GM21360 (cell line): ENCODE measurements around the gene HK1.
A peak's percentile ranks its signal among the peaks of the same experiment; 100 is the strongest.
"Not testable (repeated sequence)": the region's sequence is repeated elsewhere in the genome, so short reads cannot be mapped to it uniquely, and the experiment has no call there.

Experiments
- ATAC-seq: cut with Tn5 transposase; IDR thresholded peaks from one replicate; pipeline ENCODE4 v1.9.1; 2021; ENCODE audit warnings: mild to moderate bottlenecking, moderate library complexity; ENCODE audit not compliant: unreplicated experiment

The HK1 gene

GRCh38 chr10:69306421-69306820 lies 28.1 kb downstream of the HK1 start:
- ATAC-seq = no peak

GRCh38 chr10:69307434-69307833 lies 29.1 kb downstream of the HK1 start:
- no peak for ATAC-seq

- not testable (repeated sequence) for ATAC-seq
Measured at GRCh38 chr10:69308304-69308703, 30.0 kb downstream of the HK1 start.

GRCh38 chr10:69311309-69311708 lies 33.0 kb downstream of the HK1 start:
- no peak for ATAC-seq

- no peak for ATAC-seq
Measured at GRCh38 chr10:69312528-69312927, 34.2 kb downstream of the HK1 start.

- ATAC-seq = no peak
Measured at GRCh38 chr10:69315100-69315542, 36.8 kb downstream of the HK1 start.

- ATAC-seq = no peak
Measured at GRCh38 chr10:69315610-69316312, 37.5 kb downstream of the HK1 start.

GRCh38 chr10:69316313-69317059 lies 38.2 kb downstream of the HK1 start:
- ATAC-seq = no peak

- no peak for ATAC-seq
Measured at GRCh38 chr10:69317175-69317604, 38.9 kb downstream of the HK1 start.

- ATAC-seq = peak; percentile 30
Measured at GRCh38 chr10:69317626-69318105, 39.4 kb downstream of the HK1 start.

- ATAC-seq = peak; percentile 67
Measured at GRCh38 chr10:69318106-69318866, 40.0 kb downstream of the HK1 start.

GRCh38 chr10:69318867-69319727 lies 40.8 kb downstream of the HK1 start:
- ATAC-seq = peak; percentile 8

- ATAC-seq = no peak
Measured at GRCh38 chr10:69319841-69320316, 41.6 kb downstream of the HK1 start.

- no peak for ATAC-seq
Measured at GRCh38 chr10:69320521-69320920, 42.2 kb downstream of the HK1 start.

GRCh38 chr10:69321039-69321715 lies 42.9 kb downstream of the HK1 start:
- ATAC-seq = no peak

GRCh38 chr10:69321865-69322264 lies 43.6 kb downstream of the HK1 start:
- no peak for ATAC-seq

- ATAC-seq = not testable (repeated sequence)
Measured at GRCh38 chr10:69322346-69322745, 44.0 kb downstream of the HK1 start.

- no peak for ATAC-seq
Measured at GRCh38 chr10:69323622-69324021, 45.3 kb downstream of the HK1 start.

GRCh38 chr10:69324583-69324982 lies 46.3 kb downstream of the HK1 start:
- ATAC-seq = no peak
